ENCODE data around the gene CXXC4. TPM values are rescaled to one million over a fixed set of nuclear protein-coding genes. Genes with fewer than 3 reads are reported as not detected.

The CXXC4 gene
- total and polyA plus RNA-seq, 8 donors = 0.71 to 17.5 (median 12.7) TPM

GRCh38 chr4:104429150-104429741 is 65.4 kb downstream of the CXXC4 start:
- intact Hi-C loops (cut with DNase I) = no loop called here
- Histone ChIP-seq H3K4me3 (no peak overlapping the region), H3K4me1 (no peaks in the 10 kb centered on the region), H3K9me3 (no peaks in the 10 kb centered on the region), H3K27me3 (no peaks in the 10 kb centered on the region), H3K27ac (no peak overlapping the region), H3K36me3 (no peaks in the 10 kb centered on the region)
- ATAC-seq (no peak), DNase-seq (no peak)
- no peak for TF ChIP-seq CTCF (IDR thresholded peaks at IDR 0.05)

GRCh38 chr4:104425948-104426347 is 68.7 kb downstream of the CXXC4 start:
- no peaks in the 10 kb centered on the region for H3K4me1 ChIP-seq
- H3K9me3 ChIP-seq = no peaks in the 10 kb centered on the region
- no peaks in the 10 kb centered on the region for H3K36me3 ChIP-seq
- no peak overlapping the region for H3K27ac ChIP-seq
- no peaks in the 10 kb centered on the region for H3K27me3 ChIP-seq
- H3K4me3 ChIP-seq = no peak overlapping the region
- DNase-seq (no peak), ATAC-seq (no peak)
- intact Hi-C loops (cut with DNase I) = no loop called here
- TF ChIP-seq CTCF (IDR thresholded peaks at IDR 0.05) = no peak

GRCh38 chr4:104424989-104425388 is 69.7 kb downstream of the CXXC4 start:
- Histone ChIP-seq H3K4me1 (no peaks in the 10 kb centered on the region), H3K4me3 (peak overlapping the region; percentile 6 to 16), H3K36me3 (no peaks in the 10 kb centered on the region), H3K27me3 (no peaks in the 10 kb centered on the region), H3K27ac (no peak overlapping the region), H3K9me3 (no peaks in the 10 kb centered on the region)
- intact Hi-C loops (cut with DNase I) = no loop called here
- ATAC-seq = peak; percentile 34
- DNase-seq = no peak
- no peak for TF ChIP-seq CTCF (IDR thresholded peaks at IDR 0.05)

GRCh38 chr4:104424475-104424941 is 70.2 kb downstream of the CXXC4 start:
- DNase-seq (no peak), ATAC-seq (peak; percentile 18)
- H3K4me1 ChIP-seq = no peaks in the 10 kb centered on the region
- H3K9me3 ChIP-seq = no peaks in the 10 kb centered on the region
- H3K27ac ChIP-seq = no peak overlapping the region
- intact Hi-C loops (cut with DNase I) = no loop called here
- peak overlapping the region; percentile 5 to 16 for H3K4me3 ChIP-seq
- H3K36me3 ChIP-seq = no peaks in the 10 kb centered on the region
- H3K27me3 ChIP-seq = no peaks in the 10 kb centered on the region
- no peak for TF ChIP-seq CTCF (IDR thresholded peaks at IDR 0.05)

GRCh38 chr4:104421566-104421965 is 73.1 kb downstream of the CXXC4 start:
- Histone ChIP-seq H3K4me1 (no peaks in the 10 kb centered on the region), H3K27ac (no peak overlapping the region), H3K9me3 (no peaks in the 10 kb centered on the region), H3K4me3 (no peak overlapping the region), H3K36me3 (no peaks in the 10 kb centered on the region), H3K27me3 (no peaks in the 10 kb centered on the region)
- ATAC-seq (no peak), DNase-seq (no peak)
- intact Hi-C loops (cut with DNase I) = no loop called here
- no peak for TF ChIP-seq CTCF (IDR thresholded peaks at IDR 0.05)
